DOHH2 (cell line): Measurements from ENCODE around the gene CCNG2.

Experiments
- H3F3A ChIP-seq: fragments of 200-600 bp; sonication (generic), shearing (Covaris generic); 2 replicates; pipeline ENCODE4 v1.6.0; 2016; ENCODE audit warnings: antibody characterized with exemption, mild to moderate bottlenecking; ENCODE audit not compliant: control insufficient read depth, insufficient read depth
- H3K27ac ChIP-seq: fragments of 200-600 bp; sonication (generic); 2 replicates; pipeline ENCODE4 v1.5.1; 2014; ENCODE audit warnings: low read depth, mild to moderate bottlenecking, low read length, moderate library complexity
- H3K27me3 ChIP-seq: fragments of 200-600 bp; sonication (generic); 2 replicates; pipeline ENCODE4 v1.6.1; 2014; ENCODE audit warnings: mild to moderate bottlenecking, low read length, mixed read lengths; ENCODE audit not compliant: control insufficient read depth
- H3K36me3 ChIP-seq: fragments of 200-600 bp; sonication (generic); 2 replicates; pipeline ENCODE4 v1.6.1; 2014; ENCODE audit warnings: mild to moderate bottlenecking, low read length, moderate library complexity, mixed read lengths; ENCODE audit not compliant: control insufficient read depth
- H3K4me1 ChIP-seq: fragments of 200-600 bp; sonication (generic); 2 replicates; pipeline ENCODE4 v1.6.1; 2014; ENCODE audit warnings: mild to moderate bottlenecking, low read length, mixed read lengths; ENCODE audit not compliant: control insufficient read depth
- H3K4me2 ChIP-seq: fragments of 200-600 bp; sonication (generic); 2 replicates; pipeline ENCODE4 v1.6.0; 2014; ENCODE audit warnings: mild to moderate bottlenecking, low read length, moderate library complexity
- H3K4me3 ChIP-seq: fragments of 200-600 bp; sonication (generic); 2 replicates; pipeline ENCODE4 v1.5.1; 2014; ENCODE audit warnings: mild to moderate bottlenecking, low read length, mixed read lengths
- H3K79me2 ChIP-seq: fragments of 200-600 bp; sonication (generic); 2 replicates; pipeline ENCODE4 v1.6.1; 2014; ENCODE audit warnings: mild to moderate bottlenecking, low read length, mixed read lengths; ENCODE audit not compliant: control insufficient read depth
- H3K9me2 ChIP-seq: fragments of 200-600 bp; sonication (generic); replicated peaks from 2 replicates; pipeline ENCODE4 v1.6.1; 2014; ENCODE audit warnings: mild to moderate bottlenecking, low read length, mixed read lengths; ENCODE audit not compliant: control insufficient read depth
- H3K9me3 ChIP-seq: fragments of 200-600 bp; sonication (generic); 2 replicates; pipeline ENCODE4 v1.6.1; 2014; ENCODE audit warnings: antibody characterized with exemption, low read length, mixed read lengths; ENCODE audit not compliant: control insufficient read depth, insufficient read depth
- H4K20me1 ChIP-seq: fragments of 200-600 bp; sonication (generic); 2 replicates; pipeline ENCODE4 v1.6.0; 2014; ENCODE audit warnings: low read depth, mild to moderate bottlenecking, antibody characterized with exemption, low read length, moderate library complexity; ENCODE audit not compliant: control insufficient read depth, insufficient read depth
- CTCF ChIP-seq: fragments of 200-600 bp; sonication (generic); IDR thresholded peaks from one replicate; pipeline ENCODE4 v1.5.1; 2014; ENCODE audit warnings: antibody characterized with exemption, mild to moderate bottlenecking, low read depth, low read length; ENCODE audit not compliant: poor library complexity, severe bottlenecking
- EZH2phosphoT487 ChIP-seq: fragments of 200-600 bp; sonication (generic); IDR thresholded peaks from 2 replicates; pipeline ENCODE4 v1.6.1; 2017; ENCODE audit warnings: borderline replicate concordance, mild to moderate bottlenecking, antibody characterized with exemption, low read length, moderate library complexity, mixed read lengths

CCNG2 gene

GRCh38 chr4:77219266-77219665 lies 62.3 kb downstream of the CCNG2 start:
- Histone ChIP-seq H3K36me3 (no peaks in the 10 kb centered on the region), H3K4me2 (no peak overlapping the region), H3F3A (no peaks in the 10 kb centered on the region), H3K9me2 (no peaks in the 10 kb centered on the region), H3K27ac (no peak overlapping the region), H3K79me2 (no peaks in the 10 kb centered on the region), H3K4me1 (no peaks in the 10 kb centered on the region), H4K20me1 (no peaks in the 10 kb centered on the region), H3K9me3 (no peaks in the 10 kb centered on the region), H3K27me3 (peaks cover 2% of the 10 kb centered on the region; the same call in 1 of the 2 replicates), H3K4me3 (no peak overlapping the region)
- TF ChIP-seq CTCF (no peak), EZH2phosphoT487 (no peak)
